NCI-H510A (cell line): ENCODE results near the gene TBC1D22A.

ENCODE experiments used
- DNase-seq: peaks from one replicate; lab custom pipeline; 2025; lab: John Stamatoyannopoulos, UW

TBC1D22A gene

DNA sequence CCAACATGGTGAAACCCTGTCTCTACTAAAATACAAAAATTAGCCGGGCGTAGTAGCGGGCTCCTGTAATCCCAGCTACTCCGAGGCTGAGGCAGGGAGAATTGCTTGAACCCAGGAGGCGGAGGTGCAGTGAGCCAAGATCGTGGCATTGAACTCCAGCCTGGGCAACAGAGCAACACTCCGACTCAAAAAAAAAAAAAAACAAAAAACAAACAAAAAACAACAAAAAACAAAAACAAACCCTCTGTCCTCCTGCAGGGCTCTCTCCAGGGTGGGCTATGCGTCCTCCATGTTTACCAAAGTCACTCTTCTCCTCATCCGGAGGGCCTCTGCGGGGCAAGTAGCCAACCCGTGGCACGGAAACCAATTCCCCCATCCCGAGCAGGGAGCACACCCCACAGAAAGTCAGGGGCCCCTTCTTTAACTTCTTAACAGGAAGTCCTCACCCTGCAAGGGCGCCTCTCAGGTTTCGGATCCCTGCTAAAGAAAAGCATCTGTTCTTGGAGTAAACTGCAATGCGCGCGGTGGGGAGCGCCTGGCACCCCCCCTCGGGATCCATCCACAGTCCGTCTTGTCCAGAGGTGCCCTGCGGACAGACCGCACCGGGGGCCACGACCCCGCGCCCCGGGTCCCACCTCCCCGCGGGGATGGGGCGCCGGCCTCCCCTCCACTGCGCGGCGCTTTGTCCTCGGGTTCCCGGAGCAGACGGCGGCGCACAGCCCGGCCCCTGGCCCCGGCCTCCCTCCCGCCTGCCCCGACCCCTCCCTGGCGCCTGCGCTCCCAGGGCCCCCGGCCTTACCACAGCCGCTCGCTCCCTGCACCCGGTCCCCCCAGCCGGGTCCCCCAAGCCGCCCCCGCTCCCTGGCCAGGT lies 25.1 kb upstream of the TBC1D22A start:
- DNase-seq: no peak

DNA sequence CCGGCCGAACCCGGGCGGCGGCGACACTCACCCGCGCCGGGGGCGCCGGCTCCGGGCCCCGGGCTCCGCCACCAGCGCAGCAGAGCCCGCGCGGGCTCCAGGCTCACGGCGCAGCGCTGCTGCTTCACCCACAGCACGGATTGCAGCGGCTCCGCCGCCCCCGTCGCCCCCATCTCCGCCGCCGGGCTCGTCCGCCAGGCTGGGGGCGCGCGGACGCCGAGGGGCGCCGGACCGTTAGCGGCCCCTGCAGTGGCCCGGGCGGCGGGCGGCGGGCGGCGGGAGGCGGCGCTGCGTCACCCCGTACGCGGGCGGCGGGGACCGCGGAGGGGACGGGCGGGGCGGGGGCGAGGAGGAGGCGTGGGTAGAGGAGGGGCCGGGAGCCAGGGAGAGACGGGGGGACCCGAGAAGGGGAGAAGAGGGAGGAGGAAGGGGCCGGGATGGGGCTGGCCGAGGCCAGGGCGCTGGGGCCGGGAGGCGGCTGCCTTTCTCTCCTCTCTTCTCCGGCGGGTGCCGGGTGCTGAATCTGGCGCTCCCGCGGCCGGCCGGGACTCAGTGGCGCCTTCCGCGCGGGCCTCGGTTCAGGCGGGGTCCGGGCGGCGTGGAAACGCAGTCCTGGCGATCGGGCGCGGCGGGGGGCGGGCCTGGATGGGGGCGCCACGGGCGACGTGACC lies 24.3 kb upstream of the TBC1D22A start, which contains the start of gene CERK:
Gene CERK, minus strand, starts transcription at position 277 of the 671 bp plus-strand sequence. Its CDS starts 104 bp downstream, at position 173.
- DNase-seq: no peak

DNA sequence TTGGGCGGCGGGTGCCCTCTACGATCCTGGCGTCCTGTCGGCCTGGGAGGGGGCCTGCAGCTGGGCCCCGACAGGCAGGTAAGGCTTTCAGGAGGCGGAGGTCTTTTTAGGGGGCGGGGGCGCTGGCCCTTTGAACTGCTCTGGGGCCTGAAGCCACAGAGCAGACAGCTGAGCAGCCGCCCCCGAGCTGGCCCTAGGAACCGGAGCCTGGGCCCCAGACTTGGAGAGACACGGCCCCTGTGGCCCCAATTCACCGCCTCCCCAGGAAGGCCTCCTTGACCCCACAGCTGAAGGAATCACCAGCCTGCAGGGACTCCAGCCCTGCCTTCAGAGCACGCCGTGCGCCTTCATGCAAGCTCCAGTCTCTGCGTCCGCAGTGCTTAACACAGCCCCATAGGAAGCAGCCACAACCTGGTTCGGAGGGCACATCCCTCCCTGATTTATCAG lies 23.8 kb upstream of the TBC1D22A start:
- no peak for DNase-seq

DNA sequence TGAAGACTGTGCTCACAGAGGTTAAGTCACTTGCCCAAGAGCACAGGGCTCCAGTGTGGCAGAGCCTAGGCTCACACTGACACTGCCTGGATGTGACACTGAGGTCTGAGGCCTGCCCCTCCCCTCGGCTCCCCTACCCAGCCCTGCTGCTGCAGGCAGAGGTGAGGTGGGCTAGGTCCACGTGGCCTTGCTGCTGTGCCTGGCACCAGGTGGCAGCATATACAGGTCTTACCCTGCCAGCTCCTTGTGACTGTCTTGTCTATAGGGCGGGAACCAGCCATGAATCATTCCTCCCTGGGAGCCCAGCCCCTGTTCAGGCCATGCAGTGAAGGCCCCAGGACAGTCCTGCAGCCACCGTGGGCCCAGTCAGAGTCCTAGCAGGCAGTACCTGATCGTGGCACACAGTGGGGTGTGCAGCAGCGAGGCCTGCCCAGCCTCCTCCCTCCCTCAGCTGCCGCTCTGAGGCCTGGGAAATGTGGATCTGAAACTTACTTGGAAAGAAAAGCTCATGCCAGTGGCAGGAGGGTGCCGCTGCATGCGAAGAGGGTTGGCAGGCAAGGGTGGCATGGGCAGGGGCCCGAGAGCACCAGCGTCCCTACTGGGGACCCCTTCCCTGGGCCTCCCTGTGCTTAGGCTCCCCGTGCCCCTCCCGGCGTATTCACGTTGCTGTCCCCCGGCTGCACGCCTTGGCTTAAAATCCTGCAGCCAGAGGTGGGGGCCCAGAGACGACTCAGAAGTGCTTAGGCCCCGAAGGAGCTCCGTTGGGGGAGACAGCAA lies 23.2 kb upstream of the TBC1D22A start:
- DNase-seq: no peak

DNA sequence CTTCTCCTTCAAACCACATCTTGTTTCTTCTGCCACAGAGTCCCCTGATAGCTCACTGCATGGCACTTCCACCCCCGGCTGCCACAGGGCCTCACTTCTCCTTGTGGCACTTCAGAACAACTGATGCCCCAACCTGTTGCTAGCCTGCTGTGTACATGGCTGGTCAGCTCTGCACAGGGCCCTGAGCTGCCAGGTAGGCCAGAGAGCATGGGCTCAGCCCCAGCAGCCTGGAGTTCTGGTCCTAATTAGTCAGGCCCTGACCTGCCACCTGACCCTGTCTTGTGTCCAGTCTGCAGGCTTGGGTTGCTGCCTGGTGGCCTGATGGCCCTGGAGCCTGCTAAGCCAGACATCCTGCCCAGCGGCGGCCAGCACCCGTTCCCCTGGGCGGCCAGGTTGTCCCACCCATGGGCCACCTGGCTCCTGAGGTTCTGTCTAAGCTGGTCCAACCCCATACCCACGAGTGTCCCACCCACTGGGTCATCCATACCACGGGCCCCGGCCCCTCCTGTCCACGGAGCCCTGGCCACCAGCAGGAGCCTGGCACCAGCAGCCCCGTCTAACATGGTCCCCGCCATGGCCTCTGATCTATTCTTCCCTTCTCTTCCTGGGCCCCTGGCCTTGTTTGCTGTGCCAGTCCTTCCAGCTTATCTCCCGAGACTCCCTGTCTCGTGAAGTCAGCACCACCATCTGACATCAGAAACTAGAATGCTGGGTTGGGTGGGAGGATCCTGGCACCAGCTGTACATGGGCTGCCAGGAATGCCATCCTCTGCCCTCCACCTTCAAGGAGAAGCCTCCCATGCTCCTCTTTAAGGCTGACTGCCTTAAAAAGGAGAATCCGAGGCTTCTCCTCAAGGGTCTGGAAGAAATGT lies 21.3 kb upstream of the TBC1D22A start:
- no peak for DNase-seq

DNA sequence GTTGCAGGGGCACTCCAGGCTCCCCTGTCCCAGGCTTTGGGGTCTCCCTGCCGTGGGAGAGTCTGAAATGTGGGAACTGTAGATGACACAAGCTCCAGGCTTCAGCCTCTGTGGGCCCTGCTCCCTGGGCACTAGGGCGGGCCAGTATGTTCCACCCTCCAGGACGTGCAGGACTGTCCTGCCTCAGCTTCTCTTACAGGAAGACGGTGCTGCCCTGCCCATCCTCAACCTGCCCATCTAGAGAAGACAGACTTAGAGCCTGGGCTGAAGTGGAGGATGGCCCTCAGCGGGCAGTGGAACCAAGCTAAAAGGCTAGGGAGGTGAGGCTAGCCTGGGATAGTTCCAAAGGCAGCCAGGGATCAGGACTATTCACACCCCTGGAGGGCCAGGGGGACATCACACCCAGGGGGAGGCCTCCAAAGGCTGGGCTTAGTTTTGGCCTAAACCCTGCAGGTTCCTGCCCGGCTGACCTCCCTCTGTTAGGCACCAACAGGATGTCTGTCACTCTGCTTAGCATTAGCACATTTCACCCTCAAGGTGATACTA lies 20.4 kb upstream of the TBC1D22A start:
- DNase-seq: no peak

DNA sequence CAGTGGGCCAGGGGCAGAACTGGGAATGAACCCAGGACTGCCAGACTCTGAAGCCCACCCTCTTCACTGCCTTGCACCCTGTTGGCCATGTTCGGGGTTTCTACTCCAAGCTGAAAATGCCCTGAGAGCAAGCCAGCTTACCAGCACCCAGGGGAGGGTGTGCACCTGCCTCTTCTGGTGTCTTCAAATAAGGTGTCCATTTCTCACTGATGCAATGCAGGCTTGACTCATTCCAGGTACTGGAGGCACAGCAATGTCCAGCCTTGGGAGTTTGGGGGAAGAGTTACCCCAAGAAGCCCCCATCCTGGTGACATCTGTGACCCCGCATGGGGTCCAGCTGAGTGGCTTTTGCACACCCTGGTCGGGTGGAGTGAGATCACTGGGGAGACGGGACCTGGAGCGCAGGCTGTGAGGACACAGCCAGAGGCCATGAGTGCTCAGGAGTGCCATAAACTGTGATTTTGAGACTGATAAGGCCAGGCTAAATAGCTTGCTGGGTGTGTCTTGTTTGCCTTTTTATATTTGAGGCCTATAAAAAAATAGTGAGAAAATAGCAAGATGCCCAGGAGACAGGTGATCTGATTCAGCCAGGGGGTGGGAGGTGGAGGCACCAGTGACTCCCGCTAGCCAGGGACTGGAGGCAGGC lies 19.8 kb upstream of the TBC1D22A start:
- DNase-seq: no peak

DNA sequence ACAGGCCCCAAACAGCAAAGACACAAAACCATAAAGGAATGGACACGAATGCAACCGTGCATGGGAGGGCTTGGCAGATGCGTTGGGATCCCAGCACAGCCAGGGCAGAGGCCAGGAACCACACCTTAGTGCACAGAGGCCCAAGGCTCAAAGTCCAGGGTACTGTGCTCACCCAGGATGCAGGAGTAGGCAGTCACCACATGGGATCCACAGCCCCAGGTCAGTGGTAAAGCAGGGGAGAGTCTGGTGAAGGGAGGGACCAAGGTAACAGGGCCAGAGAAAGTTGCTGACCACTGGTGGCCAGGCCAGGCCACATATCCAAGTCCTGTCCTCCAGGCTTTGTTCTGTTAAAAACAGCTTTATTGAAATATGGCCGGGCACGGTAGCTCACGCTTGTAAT lies 17.9 kb upstream of the TBC1D22A start:
- no peak for DNase-seq

DNA sequence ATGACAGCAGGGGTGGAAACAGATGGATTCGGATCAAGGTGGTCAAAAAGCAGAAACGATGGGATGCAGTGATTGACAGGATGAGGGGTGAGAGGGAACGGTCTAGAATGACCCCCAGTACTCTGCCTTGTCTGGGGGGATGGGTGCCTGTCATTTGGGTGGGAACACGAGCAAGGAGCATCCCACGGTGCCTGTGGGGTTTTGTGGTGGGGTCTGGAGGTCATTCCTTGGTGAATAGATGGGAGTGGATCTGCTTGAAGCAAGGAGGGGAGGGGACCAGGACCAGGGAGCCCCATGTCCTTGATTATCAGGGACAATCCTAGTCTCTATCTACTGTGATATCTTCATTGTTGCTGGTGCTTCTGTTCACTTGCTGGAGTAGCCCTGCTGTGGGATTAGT lies 16.3 kb upstream of the TBC1D22A start:
- DNase-seq: no peak

DNA sequence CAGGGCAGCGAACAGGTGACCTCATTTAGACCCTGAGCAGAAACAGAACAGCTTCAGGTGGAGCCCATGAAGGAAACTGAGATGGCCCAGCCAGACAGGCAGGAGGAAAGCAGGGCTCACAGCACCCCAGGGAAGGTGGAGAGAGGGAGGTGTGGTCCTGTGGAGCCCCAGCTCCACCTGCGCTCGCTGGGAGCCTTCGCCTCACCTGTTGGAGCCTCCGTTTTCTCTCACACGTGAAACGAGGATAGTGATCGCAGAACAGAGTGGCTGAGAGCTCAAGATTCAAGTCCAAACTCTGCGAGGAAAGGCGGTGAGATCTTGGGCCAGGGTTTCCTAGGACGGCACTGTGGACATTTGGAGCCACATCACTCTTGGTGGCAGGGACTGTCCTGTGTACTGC lies 15.8 kb upstream of the TBC1D22A start:
- no peak for DNase-seq

DNA sequence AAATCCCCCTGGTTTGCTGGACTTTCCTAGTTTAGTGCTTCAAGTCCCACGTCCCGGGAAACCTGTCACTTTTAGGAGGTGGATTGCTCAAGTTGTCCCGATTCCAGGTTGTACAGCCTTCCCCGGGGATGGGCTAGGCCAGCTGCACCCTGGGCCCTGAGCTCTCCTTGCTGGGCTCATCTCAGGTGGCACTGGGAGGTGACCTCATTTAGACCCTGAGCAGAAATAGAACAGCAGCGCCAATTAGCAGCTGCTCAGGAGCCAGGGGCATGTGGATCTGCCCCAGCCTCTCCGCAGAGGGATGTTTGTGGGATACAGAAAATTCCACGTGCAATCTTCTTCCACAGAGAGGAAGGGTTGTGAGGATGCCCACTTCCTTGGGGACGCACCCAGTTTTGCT lies 14.8 kb upstream of the TBC1D22A start:
- no peak for DNase-seq

DNA sequence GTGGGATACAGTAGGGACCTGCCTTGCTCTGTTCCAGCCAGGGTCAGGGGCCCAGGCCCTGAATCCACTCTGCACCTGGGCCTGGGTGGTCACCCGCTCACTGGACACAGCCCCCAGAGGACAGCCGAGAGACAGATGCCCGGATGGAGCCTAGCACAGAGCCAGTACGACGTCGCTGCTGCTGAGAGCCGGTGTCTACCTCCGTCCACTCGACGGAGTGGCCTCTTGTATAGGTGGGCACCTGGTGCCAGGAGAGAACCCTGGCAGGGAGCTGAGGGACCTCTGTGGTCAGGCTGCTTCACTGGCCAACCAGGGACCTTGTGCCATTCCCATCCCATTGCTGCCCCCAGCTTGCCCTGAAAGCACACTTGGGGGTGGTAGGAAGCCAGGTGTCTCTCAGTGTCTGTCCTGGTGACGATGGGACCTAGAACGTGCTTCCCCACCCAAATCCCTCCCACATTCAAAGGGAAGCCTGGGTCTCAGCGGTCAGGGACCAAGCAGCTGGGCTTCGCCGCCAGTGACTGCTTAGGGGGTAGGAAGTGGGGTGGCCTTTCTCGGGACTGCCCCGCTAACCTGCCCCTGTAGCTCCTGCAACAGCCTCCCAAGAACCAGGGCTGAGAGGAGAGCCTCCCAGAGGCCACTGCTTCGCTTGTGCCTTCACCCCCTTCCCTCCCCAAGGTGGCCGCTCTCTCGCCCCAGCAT lies 14.1 kb upstream of the TBC1D22A start:
- DNase-seq: no peak

DNA sequence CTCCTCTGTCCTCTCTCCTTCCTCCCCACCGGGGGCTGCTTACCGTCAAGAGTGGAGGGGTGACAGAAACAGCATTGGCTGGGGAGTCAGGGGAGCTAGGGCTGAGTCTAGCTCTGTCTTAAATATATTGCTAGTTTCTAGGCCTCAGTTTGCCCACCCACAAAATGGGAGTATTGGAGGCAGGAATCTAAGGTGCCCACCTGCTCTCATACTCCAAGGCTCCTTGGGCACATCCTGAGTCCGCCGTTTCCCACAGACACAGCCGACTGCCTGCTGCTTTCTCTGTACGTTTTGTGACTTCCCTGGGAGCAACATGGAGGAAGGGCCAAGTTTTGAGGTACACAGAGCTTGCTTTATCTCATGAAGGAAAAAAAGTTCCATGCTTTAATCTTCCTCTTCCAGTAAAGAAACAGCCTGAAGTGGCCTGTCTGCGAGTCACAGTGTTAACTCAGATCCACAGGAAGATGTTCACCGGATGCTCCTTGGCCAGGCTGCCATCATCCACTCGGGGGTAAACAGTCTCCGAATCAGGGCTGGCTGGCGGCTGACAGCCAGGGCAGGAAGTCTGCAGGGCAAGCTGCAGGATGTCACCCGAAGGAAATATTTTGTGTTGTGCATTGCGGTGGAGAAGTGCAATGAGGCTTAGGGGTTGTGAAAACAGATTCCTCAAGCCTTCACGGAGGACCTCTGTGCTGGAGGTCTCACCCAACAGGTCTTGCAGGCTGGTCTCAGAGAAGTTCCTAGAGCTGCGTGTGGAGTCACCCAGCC lies 13.4 kb upstream of the TBC1D22A start:
- DNase-seq: no peak

DNA sequence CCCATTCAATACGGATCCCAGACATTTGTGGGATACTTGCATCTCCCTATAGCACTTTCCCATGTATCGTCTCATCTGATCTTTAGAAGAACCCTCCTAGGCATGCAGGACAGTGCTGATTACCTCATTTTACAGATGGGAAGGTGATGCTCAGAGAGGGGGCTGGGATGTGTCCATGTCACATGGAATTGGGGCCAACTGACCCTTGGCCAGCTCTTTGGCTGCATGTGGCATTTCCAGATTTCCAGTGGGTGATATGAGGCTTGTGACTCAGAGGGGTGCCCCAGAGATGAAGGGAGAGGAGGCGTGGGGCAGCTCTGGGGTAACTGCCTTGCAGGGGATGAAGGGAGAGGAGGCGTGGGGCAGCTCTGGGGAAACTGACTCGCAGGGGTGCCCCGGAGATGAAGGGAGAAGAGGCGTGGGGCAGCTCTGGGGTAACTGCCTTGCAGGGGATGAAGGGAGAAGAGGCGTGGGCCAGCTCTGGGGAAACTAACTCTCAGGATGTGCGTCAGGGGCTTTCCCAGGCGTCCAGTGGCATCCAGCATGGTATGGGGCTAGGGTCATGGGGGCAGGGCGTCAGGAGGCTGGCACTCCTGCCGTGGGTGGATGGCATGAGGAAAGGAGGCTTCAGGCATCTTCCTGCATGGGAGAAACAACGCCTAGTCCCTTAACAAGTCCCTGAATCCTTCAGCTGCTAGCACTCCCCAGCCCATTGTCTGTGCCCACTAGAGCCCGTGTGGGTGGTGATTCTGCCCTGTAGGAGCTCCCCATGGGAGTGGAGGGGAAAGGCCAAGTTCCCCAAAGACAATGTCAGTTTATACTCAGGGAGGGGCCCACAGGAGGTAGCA lies 12.5 kb upstream of the TBC1D22A start:
- DNase-seq: no peak

DNA sequence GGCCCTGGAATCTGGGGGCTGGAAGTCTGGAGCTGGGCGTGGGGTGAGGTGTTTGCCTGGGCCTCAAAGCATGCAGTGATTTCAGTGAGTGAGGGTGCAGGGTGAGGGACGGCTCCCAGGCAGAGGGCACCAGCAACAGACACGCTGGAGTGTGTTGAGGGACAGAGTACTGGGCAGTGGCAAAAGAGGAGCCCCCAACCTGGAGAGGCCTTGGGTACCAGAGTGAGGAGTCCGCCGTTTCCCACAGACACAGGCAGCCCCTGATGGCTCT lies 12.0 kb upstream of the TBC1D22A start:
- DNase-seq: no peak

DNA sequence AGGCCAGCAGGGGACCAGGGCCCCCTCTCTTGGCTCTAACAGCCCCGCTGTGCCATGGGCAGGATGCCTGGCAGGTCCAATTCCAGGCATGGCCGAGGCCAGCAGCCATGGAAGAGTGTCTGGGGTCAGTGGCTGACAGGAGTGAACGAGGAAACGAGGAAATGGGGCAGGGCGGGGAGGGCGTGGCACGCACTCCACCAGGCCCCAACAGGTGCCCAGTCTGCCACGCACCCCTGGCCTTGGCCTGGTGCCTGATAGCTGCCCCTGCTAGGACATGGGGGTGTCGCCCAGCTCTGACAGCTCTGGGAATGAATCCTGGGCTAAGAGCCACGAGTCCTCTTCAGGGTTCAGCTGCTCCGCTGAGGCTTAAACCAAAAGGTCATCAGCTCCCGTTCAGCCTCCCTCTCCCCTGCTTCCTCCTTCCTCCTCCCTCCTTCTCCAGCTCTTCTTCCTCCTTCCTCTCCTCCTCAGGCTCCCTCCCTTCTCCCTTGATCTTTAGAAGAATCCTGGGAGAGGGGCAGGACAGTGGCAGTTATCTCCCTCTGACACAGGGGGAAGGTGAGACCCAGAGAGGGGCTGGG lies 11.5 kb upstream of the TBC1D22A start:
- DNase-seq: no peak

DNA sequence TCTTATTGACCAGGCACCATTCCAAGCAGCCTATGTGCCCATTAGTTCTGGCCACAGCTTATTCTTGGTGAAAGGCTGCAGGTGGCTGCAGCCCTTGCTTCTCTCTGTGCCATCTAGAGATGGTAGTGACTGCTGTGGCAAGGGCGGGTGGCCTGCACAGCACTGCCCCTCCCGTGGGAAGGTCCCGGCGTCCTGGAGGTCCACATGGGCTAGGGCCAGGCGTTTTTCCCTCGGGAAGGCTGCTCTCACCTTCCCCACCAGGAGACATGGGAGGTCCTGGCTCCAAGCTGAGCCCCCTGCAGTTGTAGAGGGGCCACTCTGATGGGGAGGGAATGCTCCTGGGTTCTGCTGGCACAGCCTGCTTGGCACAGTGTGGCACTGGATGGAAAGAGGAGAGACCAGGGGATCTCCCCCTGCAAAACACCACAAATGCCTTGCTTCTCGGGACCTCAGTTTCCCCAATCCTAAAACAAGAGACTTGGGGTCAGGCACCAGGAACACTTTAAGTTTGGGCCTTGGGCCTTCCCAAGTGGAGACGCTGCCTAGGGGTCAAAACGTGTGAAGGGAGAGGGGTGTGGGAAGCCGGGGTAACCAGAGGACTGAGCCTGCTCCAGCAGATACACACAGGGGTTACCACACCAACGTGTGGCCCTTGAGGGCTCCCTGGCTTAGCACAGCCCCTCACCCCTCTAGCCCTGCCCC lies 10.0 kb upstream of the TBC1D22A start:
- DNase-seq: no peak

DNA sequence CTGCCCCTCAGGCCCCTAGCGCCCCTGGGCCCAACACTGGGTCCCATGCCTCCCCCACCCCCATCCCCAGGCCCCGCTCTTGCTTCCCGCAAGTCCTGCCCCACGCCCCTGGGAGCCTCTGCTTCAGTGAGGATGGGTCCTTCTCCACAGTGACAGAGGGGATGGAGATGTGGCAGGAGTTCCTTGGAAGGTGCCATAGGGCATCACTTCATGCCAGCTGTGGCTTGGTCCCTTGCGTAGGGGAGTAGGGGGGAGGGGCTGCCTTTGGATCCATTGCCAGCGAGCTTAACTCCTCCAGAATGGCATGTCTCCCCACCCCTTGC lies 9.5 kb upstream of the TBC1D22A start:
- DNase-seq: no peak
